Ovary (tissue), 9 donors: Measurements from ENCODE around the gene DHCR24. TPM values are rescaled to one million over a fixed set of nuclear protein-coding genes. Genes with fewer than 3 reads are reported as not detected.

Source experiments
- DNase-seq, 5 donors: peaks; one replicate each; pipeline ENCODE4 v3.0.0-alpha.2; 2019 to 2020
- H3K27ac ChIP-seq, 2 donors: fragments of 200-600 bp; one replicate each; pipeline versions ENCODE4 v1.5.1 to v1.8.0; 2019 to 2022
- H3K27me3 ChIP-seq: fragments of 200-600 bp; one replicate; pipeline ENCODE4 v1.8.0; 2022
- H3K36me3 ChIP-seq: fragments of 200-600 bp; sonication (generic); one replicate; pipeline ENCODE4 v1.5.1; 2019
- H3K4me1 ChIP-seq: one replicate; pipeline ENCODE4 v1.8.1; 2013; ENCODE audit warnings: mild to moderate bottlenecking, moderate library complexity; ENCODE audit not compliant: insufficient read depth
- H3K4me3 ChIP-seq: fragments of 200-600 bp; sonication (generic); one replicate; pipeline ENCODE4 v1.5.1; 2017
- H3K9me3 ChIP-seq, 2 donors: fragments of 200-600 bp in 1 of 2; sonication (generic) in 1 of 2; one replicate each; pipeline versions ENCODE4 v1.5.1 to v1.8.1; 2013 to 2019; ENCODE audit warnings: mild to moderate bottlenecking in 1 of 2, moderate library complexity in 1 of 2
- EP300 ChIP-seq: sonication (generic); formaldehyde crosslinking; IDR thresholded peaks from one replicate; pipeline ENCODE4 v1.6.1; 2017; ENCODE audit warnings: antibody characterized with exemption
- POLR2A ChIP-seq: fragments of 450-650 bp; IDR thresholded peaks from one replicate; pipeline ENCODE4 v1.6.1; 2017; ENCODE audit warnings: antibody characterized with exemption, mild to moderate bottlenecking, moderate library complexity
- WGBS, 3 donors: extraction: QIAGEN DNeasy Blood & Tissue Kit in 1 of 3; methylation state at CpG; one replicate each; pipeline versions ENCODE4 v1.1.5 to v1.1.7; 2013 to 2017; 5-methylcytosine and 5-hydroxymethylcytosine counted together
- intact Hi-C, 4 donors: fragments of 100-400 bp; cut with DNase I; formaldehyde crosslinking; loops; one replicate each; pipeline versions ENCODE4 v1.11.0 to v1.15.1; 2022 to 2023
- polyA plus RNA-seq, 2 donors: library from polyadenylated mRNA; stranded (reverse); fragments of 200-250 nt in 1 of 2; fragments of 350-450 nt in 1 of 2; fragmentation: Illumina TruSeq in 1 of 2; extraction: RNeasy Lipid Tissue Mini Kit (QIAGEN cat#74804) in 1 of 2; gene quantifications; one replicate each; pipeline ENCODE4 v1.2.3, GENCODE V29; 2013 to 2014
- total RNA-seq, 7 donors: library from RNA; depleted of rRNA in 2 of 7; stranded (reverse); fragments of >200 nt in 2 of 7; fragmentation: NEBNext Ultra II Directional in 3 of 7; extraction: Animal tissue kit (Norgen Biotek cat#: 25700) in 3 of 7; gene quantifications; one replicate each; pipeline versions ENCODE4 v1.1.0 to v1.2.4, GENCODE V29; 2016 to 2023
- TF ChIP-seq, protein P1 (sequence below), 3 donors: fragments of 450-650 bp in 2 of 3; fragments of 200-600 bp in 1 of 3; IDR thresholded peaks; one replicate each; pipeline versions ENCODE4 v1.5.1 to v1.8.0; 2016 to 2022; ENCODE audit warnings: antibody characterized with exemption in 3 of 3, mild to moderate bottlenecking in 1 of 3
- donor health status: DM: no; HTN: no; CAD: no; lungs with moderate emphysema.
- donor health status: DM: no; HTN: no; CAD: no.
- donor health status: Bipolar disorder and iron deficiency.
- donor health status: DM: yes; HTN: yes; CAD: no.
- donor health status: DM: no; HTN: no; CAD: no.
- donor health status: DM: yes; HTN: yes; CAD: no.

Gene DHCR24
- total and polyA plus RNA-seq, 9 donors = 10.5 to 1,394 (median 74.6) TPM

- no peak for DNase-seq
- intact Hi-C loops = loop anchor here in 1 of 4 donors (5.0 kb wide), 1 partner anchor 1456 kb away; no protein-coding TSS in a partner anchor
- H3K27ac ChIP-seq = no peak overlapping the region
- no peaks in the 10 kb centered on the region for H3K36me3 ChIP-seq
- TF ChIP-seq EP300 = no peak
- no peaks in the 10 kb centered on the region for H3K27me3 ChIP-seq
- H3K4me3 ChIP-seq = no peak overlapping the region
- H3K4me1 ChIP-seq = no peaks in the 10 kb centered on the region
- H3K9me3 ChIP-seq = peaks cover 0 to 3% of the 10 kb centered on the region in 2 donors
- 46 to 48% (median 47%) methylated on average over 9 of the region's 9 CpGs for WGBS, 3 donors
These were observed 53.9 kb downstream of the DHCR24 start for GRCh38 chr1:54833121-54833520.

DNA sequence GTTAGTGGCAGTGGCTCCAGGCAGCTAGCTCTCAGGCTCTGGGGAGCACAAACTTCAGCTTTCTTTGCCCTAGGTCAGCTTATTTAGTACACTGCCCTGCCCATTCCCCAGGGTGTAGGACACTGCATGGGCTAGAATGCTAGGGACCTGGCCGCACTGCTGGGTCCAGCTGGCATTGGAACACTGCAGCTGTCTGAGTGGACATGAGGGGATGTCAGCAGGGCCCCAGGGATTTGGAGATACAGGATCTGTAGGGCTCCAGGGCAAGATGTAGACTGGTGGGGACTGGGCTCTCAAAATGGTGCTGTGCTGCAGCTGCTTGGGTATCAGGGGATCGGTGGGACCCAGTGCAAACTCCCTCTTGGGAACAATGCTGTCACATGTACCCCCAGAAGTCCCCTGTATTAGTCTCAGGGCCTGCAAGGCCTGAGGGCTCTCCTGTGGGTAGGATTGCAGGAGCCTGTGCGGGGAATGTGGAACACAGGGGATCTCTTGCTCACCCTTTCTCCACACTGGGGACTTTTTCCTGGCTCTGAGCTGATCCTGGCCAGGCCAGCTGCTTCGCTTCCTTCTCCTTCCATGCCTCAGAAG is 60.7 kb downstream of the DHCR24 start:
- Histone ChIP-seq H3K4me1 (no peaks in the 10 kb centered on the region), H3K4me3 (no peak overlapping the region), H3K9me3 (peaks cover 0 to 5% of the 10 kb centered on the region in 2 donors), H3K36me3 (no peaks in the 10 kb centered on the region), H3K27me3 (no peaks in the 10 kb centered on the region), H3K27ac (no peak overlapping the region)
- intact Hi-C loops = no loop called here
- no peak for DNase-seq
- WGBS, 3 donors = 92 to 95% (median 95%) methylated on average over 4 of the region's 4 CpGs
- TF ChIP-seq, protein P1, sequence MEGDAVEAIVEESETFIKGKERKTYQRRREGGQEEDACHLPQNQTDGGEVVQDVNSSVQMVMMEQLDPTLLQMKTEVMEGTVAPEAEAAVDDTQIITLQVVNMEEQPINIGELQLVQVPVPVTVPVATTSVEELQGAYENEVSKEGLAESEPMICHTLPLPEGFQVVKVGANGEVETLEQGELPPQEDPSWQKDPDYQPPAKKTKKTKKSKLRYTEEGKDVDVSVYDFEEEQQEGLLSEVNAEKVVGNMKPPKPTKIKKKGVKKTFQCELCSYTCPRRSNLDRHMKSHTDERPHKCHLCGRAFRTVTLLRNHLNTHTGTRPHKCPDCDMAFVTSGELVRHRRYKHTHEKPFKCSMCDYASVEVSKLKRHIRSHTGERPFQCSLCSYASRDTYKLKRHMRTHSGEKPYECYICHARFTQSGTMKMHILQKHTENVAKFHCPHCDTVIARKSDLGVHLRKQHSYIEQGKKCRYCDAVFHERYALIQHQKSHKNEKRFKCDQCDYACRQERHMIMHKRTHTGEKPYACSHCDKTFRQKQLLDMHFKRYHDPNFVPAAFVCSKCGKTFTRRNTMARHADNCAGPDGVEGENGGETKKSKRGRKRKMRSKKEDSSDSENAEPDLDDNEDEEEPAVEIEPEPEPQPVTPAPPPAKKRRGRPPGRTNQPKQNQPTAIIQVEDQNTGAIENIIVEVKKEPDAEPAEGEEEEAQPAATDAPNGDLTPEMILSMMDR (IDR thresholded peaks at IDR 0.05) = no peak
- TF ChIP-seq POLR2A (no peak), EP300 (no peak)

- intact Hi-C loops = no loop called here
- H3K36me3 ChIP-seq = no peaks in the 10 kb centered on the region
- no peak for TF ChIP-seq EP300
- no peak for TF ChIP-seq POLR2A
- TF ChIP-seq, protein P1 (IDR thresholded peaks at IDR 0.05) = no peak
- no peaks in the 10 kb centered on the region for H3K4me1 ChIP-seq
- H3K4me3 ChIP-seq = no peak overlapping the region
- H3K27me3 ChIP-seq = no peaks in the 10 kb centered on the region
- no peak overlapping the region for H3K27ac ChIP-seq
- no peak for DNase-seq
- WGBS, 3 donors = 86 to 92% (median 92%) methylated on average over 5 of the region's 5 CpGs
- peaks cover 0 to 4% of the 10 kb centered on the region in 2 donors for H3K9me3 ChIP-seq
These were observed 61.3 kb downstream of the DHCR24 start for GRCh38 chr1:54825696-54826095.

GRCh38 chr1:54823670-54824069 is 63.3 kb downstream of the DHCR24 start:
- Histone ChIP-seq H3K27me3 (no peaks in the 10 kb centered on the region), H3K4me3 (no peak overlapping the region), H3K4me1 (no peaks in the 10 kb centered on the region), H3K36me3 (no peaks in the 10 kb centered on the region), H3K9me3 (peaks cover 0 to 4% of the 10 kb centered on the region in 2 donors), H3K27ac (no peak overlapping the region)
- intact Hi-C loops = no loop called here
- no peak for DNase-seq
- WGBS, 3 donors = 84 to 88% (median 86%) methylated on average over 3 of the region's 3 CpGs
- TF ChIP-seq POLR2A = no peak
- TF ChIP-seq EP300 = no peak
- TF ChIP-seq, protein P1 (IDR thresholded peaks at IDR 0.05) = no peak

- no peak for DNase-seq
- Histone ChIP-seq H3K27ac (no peak overlapping the region), H3K36me3 (no peaks in the 10 kb centered on the region), H3K27me3 (no peaks in the 10 kb centered on the region), H3K4me1 (no peaks in the 10 kb centered on the region), H3K4me3 (no peak overlapping the region), H3K9me3 (peaks cover 0 to 4% of the 10 kb centered on the region in 2 donors)
- intact Hi-C loops = loop anchor here in 3 of 4 donors (5.0 to 10.0 kb wide), 3 partner anchors 315 to 1308 kb away; no protein-coding TSS in a partner anchor
- TF ChIP-seq, protein P1 (IDR thresholded peaks at IDR 0.05) = no peak
- TF ChIP-seq EP300 (no peak), POLR2A (no peak)
These were observed 67.3 kb downstream of the DHCR24 start for GRCh38 chr1:54819733-54820132.
